GM12801 (cell line): ENCODE results near the gene CDC42EP3.

Experiments used
- TF ChIP-seq, protein P1 (sequence below): IDR thresholded peaks from one replicate; pipeline ENCODE4 v1.5.1; 2011; ENCODE audit warnings: control low read depth; ENCODE audit not compliant: insufficient read length; ENCODE audit errors: extremely low read depth

The CDC42EP3 gene

DNA sequence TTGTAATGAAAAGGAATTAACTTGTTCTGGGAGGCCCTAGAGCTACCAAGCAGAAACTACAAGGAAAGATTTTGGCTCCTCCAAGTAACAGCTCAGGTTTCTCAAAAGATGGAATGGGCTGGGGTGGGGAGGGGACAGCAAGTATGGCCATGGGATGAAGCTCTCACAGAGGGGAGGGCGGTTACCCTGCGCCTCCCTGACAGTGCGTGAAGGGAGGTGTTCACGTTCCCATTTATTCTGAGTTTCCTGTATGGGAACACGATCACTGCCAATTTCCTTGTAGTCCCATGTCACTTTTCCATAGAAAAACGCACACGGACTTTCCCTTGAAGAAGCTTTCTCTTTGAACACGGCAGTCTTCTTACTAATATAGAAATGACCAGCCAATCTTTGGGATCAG is 17.0 kb downstream of the CDC42EP3 start:
- TF ChIP-seq, protein P1, sequence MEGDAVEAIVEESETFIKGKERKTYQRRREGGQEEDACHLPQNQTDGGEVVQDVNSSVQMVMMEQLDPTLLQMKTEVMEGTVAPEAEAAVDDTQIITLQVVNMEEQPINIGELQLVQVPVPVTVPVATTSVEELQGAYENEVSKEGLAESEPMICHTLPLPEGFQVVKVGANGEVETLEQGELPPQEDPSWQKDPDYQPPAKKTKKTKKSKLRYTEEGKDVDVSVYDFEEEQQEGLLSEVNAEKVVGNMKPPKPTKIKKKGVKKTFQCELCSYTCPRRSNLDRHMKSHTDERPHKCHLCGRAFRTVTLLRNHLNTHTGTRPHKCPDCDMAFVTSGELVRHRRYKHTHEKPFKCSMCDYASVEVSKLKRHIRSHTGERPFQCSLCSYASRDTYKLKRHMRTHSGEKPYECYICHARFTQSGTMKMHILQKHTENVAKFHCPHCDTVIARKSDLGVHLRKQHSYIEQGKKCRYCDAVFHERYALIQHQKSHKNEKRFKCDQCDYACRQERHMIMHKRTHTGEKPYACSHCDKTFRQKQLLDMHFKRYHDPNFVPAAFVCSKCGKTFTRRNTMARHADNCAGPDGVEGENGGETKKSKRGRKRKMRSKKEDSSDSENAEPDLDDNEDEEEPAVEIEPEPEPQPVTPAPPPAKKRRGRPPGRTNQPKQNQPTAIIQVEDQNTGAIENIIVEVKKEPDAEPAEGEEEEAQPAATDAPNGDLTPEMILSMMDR = no peak

DNA sequence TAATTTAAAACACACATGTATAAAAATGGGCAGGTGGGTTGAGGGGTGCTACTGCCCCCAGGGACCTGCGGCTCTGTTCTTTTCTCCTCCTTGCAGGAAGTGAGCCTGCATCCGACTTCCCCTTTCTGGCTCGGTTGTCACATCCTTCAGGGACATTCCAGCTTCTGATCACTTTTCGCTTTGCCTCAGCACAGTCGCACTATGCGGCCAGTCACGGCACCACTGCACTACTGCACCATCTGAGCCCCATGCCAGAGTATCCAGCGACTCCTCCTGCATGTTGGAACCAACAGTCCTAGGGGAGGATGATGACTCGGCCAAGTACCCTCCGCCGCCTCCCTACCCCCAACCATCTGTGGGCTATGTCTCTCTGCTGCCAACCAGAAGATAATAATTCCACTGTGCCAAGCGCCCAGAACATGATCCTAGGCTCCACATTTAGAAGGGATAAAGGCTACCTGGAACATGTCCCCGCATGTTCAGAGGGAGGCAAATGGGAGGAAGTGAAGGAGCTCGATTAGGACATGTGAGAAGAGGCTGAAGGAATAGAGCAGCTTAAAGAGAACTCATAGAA is 17.6 kb downstream of the CDC42EP3 start:
- TF ChIP-seq, protein P1 = no peak

DNA sequence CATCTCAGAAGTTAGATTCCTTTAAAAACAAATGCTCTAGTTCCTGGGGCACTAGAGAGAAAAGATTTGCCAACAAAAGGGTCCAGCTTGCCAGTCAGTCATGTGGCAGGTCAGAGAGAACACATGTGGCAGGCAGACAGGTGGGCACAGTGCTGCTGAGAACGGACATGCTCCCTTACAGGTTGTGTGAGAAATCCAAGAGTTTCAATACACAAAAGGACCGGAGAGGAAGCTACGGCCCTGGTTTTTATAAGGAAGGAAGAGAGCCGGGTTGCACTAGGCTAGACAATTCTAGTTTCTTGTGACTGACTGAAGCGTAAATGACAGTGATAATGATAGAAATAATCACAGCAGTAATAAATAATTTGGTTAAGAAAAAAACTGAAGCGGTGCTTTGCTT is 18.3 kb downstream of the CDC42EP3 start:
- TF ChIP-seq, protein P1 = no peak

DNA sequence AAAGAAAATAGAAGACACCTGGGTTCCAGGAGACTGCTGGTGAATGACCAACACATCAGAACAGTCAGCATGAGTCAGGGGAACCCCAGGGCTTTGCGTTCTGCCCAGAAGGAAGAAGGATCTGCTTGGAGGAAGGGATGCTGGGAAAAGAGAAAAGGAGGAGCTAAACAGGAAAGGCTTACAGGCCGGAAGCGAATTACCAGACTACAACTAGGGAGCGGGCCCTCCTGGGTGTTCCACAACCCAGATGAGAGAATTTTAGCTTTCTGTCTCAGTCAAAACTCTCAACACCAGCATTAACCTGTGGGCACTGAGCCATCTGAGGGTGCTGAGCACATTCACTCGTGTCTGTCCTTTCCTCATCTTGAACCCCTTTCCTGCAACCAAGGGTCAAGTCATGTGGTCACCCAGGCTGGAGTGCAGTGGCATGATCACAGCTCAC is 19.2 kb downstream of the CDC42EP3 start:
- TF ChIP-seq, protein P1 = no peak

DNA sequence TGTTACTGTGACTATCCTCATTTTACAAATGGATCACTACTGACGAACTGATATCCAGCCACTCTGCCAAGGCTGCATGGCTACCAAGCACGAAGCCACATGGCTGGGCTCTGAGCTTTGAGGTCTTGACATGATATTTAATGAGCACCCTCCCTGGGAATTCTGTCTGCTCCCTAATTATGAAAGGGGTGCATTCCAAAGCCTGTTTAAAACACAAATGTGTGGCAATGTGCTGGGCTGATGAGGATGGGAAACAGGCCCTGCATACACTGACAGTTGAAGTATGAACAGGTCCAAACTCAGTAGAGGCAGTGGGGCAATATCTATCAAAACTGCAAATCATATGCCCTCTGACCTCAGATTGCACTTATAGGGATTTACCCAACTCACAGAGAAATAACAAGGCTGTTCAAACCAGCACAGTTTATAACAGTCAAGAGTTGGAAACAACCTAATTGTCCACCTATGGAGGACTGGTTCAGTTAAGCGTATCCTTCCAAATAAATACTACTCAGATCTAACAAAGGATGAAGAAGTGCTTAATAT is 20.8 kb downstream of the CDC42EP3 start:
- TF ChIP-seq, protein P1 = no peak

DNA sequence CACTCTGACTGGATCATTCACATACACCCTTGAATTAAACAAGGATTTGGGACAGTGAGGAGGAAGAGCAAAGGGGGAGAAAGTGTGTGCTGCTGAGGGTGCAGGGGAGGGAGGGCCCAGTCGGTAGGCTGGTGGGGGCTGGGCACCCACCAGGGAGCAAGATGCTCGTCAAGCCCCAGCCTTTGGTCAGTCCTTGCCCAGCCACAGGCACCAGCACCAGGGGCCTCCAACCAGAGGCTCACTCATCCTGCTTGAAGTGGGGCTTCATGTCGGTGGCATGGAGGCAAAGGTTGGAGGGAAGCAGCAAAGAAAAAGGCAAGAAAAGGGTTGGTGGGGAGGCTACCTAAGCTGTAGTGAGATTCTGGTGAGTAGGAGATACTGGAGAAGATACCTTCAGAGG is 21.9 kb downstream of the CDC42EP3 start:
- TF ChIP-seq, protein P1 = no peak

DNA sequence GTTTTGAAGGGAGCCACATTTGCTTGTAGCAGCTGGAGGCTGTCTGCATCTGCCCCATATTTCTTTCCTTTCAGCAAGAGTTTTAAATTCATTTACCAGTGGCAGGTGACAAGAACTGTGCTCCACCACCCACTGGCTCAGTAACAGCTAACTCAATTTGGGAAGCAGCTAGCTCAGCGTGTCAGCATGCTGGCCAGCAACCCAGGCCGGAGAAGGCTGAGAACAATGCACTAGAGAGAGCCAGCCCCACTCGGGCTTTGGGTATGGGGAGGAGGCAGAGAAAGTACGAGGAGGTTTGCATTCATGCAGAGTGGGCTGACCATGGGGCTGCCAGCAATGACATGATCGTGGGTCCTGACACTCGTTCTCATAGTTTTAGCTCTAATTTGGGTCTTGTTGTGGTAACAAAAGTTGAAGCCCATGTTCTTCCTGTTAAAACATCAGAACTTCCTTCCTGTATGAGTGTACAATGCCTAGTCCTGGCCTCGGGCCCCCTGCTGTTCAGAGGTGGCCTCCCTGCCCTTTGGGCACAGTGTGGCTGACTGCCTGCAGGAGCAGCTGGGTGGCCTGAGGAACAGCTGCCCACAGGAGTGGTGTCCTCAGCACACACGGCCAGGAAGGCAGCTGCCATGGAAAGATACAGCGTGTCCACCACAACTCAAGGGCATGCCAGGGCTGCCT is 23.0 kb downstream of the CDC42EP3 start:
- TF ChIP-seq, protein P1 = no peak
